MM.1S (cell line): ENCODE results near the gene TEX48.

Experiments
- DNase-seq: peaks from one replicate; pipeline ENCODE4 v3.0.0-alpha.2; 2015
- H2AFZ ChIP-seq: fragments of 300-600 bp; sonication (generic); 2 replicates; pipeline ENCODE4 v1.6.0; 2016; ENCODE audit warnings: antibody characterized with exemption, low read length
- H3F3A ChIP-seq: fragments of 300-600 bp; sonication (generic); 2 replicates; pipeline ENCODE4 v1.6.1; 2016; ENCODE audit warnings: mild to moderate bottlenecking, antibody characterized with exemption, low read length, moderate library complexity, mixed read lengths; ENCODE audit not compliant: insufficient read depth
- H3K27ac ChIP-seq: fragments of 300-600 bp; sonication (generic); 2 replicates; pipeline ENCODE4 v1.5.1; 2016; ENCODE audit warnings: mild to moderate bottlenecking, low read length
- H3K27me3 ChIP-seq: fragments of 300-600 bp; sonication (generic); replicated peaks from 2 replicates; pipeline ENCODE4 v1.6.0; 2016; ENCODE audit warnings: low read length; ENCODE audit not compliant: insufficient read depth
- H3K36me3 ChIP-seq: fragments of 300-600 bp; sonication (generic); replicated peaks from 2 replicates; pipeline ENCODE4 v1.6.1; 2016; ENCODE audit warnings: mild to moderate bottlenecking, low read length, mixed read lengths; ENCODE audit not compliant: insufficient read depth
- H3K4me1 ChIP-seq: fragments of 300-600 bp; sonication (generic); 2 replicates; pipeline ENCODE4 v1.6.1; 2016; ENCODE audit warnings: low read length, mixed read lengths
- H3K4me2 ChIP-seq: fragments of 300-600 bp; sonication (generic); 2 replicates; pipeline ENCODE4 v1.6.0; 2016; ENCODE audit warnings: low read depth, low read length
- H3K4me3 ChIP-seq: fragments of 300-600 bp; sonication (generic); 2 replicates; pipeline ENCODE4 v1.5.1; 2016; ENCODE audit warnings: low read length, mixed read lengths
- H3K79me2 ChIP-seq: fragments of 300-600 bp; sonication (generic); 2 replicates; pipeline ENCODE4 v1.6.1; 2016; ENCODE audit warnings: mixed run types, low read length, mixed read lengths
- H3K9ac ChIP-seq: fragments of 300-600 bp; sonication (generic); 2 replicates; pipeline ENCODE4 v1.6.1; 2016; ENCODE audit warnings: low read length, mixed read lengths
- H3K9me2 ChIP-seq: fragments of 300-600 bp; sonication (generic); replicated peaks from 2 replicates; pipeline ENCODE4 v1.6.1; 2016; ENCODE audit warnings: mild to moderate bottlenecking, low read length, mixed read lengths; ENCODE audit not compliant: insufficient read depth
- H3K9me3 ChIP-seq: fragments of 300-600 bp; sonication (generic); replicated peaks from 2 replicates; pipeline ENCODE4 v1.6.1; 2016; ENCODE audit warnings: mild to moderate bottlenecking, low read length, mixed read lengths; ENCODE audit not compliant: insufficient read depth
- H4K20me1 ChIP-seq: fragments of 300-600 bp; sonication (generic); 2 replicates; pipeline ENCODE4 v1.6.1; 2016; ENCODE audit warnings: mild to moderate bottlenecking, low read length, moderate library complexity, mixed read lengths; ENCODE audit not compliant: insufficient read depth
- CTCF ChIP-seq: fragments of 300-600 bp; sonication (generic); IDR thresholded peaks from 2 replicates; pipeline ENCODE4 v1.5.1; 2016; ENCODE audit warnings: antibody characterized with exemption, low read length, mixed read lengths
- EZH2 ChIP-seq: fragments of 300-600 bp; sonication (generic); optimal IDR thresholded peaks from 2 replicates; pipeline ENCODE3; 2017; ENCODE audit warnings: low read depth, mild to moderate bottlenecking, antibody characterized with exemption, low read length, mixed read lengths
- EZH2phosphoT487 ChIP-seq: fragments of 300-600 bp; sonication (generic); IDR thresholded peaks from 2 replicates; pipeline ENCODE4 v1.6.1; 2018; ENCODE audit warnings: antibody characterized with exemption, low read length

Gene TEX48

GRCh38 chr9:114666401-114666800 lies 15.6 kb downstream of the TEX48 start:
- no peak overlapping the region for H3K4me2 ChIP-seq

GRCh38 chr9:114664181-114664580 lies 17.8 kb downstream of the TEX48 start:
- no peaks in the 10 kb centered on the region for H3K9me3 ChIP-seq
- no peak overlapping the region for H2AFZ ChIP-seq
- H3K4me1 ChIP-seq, result no peaks in the 10 kb centered on the region
- H3K9ac ChIP-seq, result no peak overlapping the region
- no peak for DNase-seq
- no peaks in the 10 kb centered on the region for H3K36me3 ChIP-seq
- H3K79me2 ChIP-seq, result no peaks in the 10 kb centered on the region
- no peak overlapping the region for H3K27ac ChIP-seq
- no peaks in the 10 kb centered on the region for H4K20me1 ChIP-seq
- no peak overlapping the region for H3K4me2 ChIP-seq
- no peak overlapping the region for H3K4me3 ChIP-seq
- H3F3A ChIP-seq, result no peaks in the 10 kb centered on the region
- no peak for TF ChIP-seq EZH2phosphoT487
- no peaks in the 10 kb centered on the region for H3K9me2 ChIP-seq
- no peaks in the 10 kb centered on the region for H3K27me3 ChIP-seq

More at GRCh38 chr9:114666401-114666800, 15.6 kb downstream of the TEX48 start:
- no peaks in the 10 kb centered on the region for H3F3A ChIP-seq
- H4K20me1 ChIP-seq, result no peaks in the 10 kb centered on the region
- no peaks in the 10 kb centered on the region for H3K9me3 ChIP-seq
- DNase-seq, result no peak
- H3K27ac ChIP-seq, result no peak overlapping the region
- H3K27me3 ChIP-seq, result no peaks in the 10 kb centered on the region
- no peaks in the 10 kb centered on the region for H3K4me1 ChIP-seq
- no peak overlapping the region for H3K9ac ChIP-seq
- no peaks in the 10 kb centered on the region for H3K9me2 ChIP-seq
- no peak overlapping the region for H2AFZ ChIP-seq
- no peaks in the 10 kb centered on the region for H3K36me3 ChIP-seq
- TF ChIP-seq CTCF (no peak), EZH2 (no peak), EZH2phosphoT487 (no peak)
- no peaks in the 10 kb centered on the region for H3K79me2 ChIP-seq
- H3K4me3 ChIP-seq, result no peak overlapping the region

DNA sequence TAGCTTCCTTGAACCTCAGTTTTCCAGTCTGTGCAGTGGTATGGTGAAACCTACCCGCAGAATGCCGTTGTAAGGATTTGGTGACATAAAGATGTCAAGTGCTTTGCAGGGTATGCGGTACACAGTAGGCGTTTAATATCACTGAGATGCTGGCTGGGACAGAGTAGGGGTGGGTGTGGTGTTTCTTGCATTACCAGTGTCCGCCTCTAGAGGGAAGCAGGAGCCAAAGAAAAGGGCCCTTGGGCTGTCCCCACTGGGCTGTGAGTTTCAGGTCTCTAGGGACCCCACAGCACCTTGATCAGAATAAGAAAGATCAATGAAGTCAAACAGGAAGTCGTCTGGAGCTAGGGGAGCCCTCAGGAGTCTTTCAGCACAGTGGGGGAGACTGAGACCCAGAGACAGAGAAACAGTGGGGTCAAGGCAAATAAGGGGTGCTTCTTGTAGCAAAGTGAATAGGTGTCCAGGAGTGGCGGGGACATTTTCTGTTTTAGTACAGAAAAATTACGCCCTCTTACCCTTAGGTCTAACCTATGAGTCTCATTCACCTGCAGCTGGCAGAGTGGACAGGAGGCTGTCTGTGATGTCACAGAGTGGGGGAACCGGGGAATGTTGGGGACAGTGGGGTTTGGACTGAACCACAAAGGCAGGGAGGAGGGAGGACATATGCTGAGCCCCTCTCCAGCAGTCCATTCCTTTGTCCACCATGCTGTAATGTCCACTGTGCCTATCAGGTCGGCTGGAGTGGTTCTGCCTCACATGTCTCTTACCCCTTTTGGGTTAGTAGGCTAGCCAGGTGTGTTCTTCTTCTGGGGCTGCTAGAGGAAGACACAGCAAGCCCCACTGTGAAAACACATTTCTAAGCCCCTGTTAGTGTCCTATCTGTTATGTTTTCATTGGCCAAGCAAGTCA lies 19.7 kb downstream of the TEX48 start:
- Histone ChIP-seq H2AFZ (no peak overlapping the region), H3K27ac (no peak overlapping the region), H3K27me3 (no peaks in the 10 kb centered on the region), H3F3A (no peaks in the 10 kb centered on the region), H3K9me2 (no peaks in the 10 kb centered on the region), H3K9me3 (no peaks in the 10 kb centered on the region), H4K20me1 (no peaks in the 10 kb centered on the region), H3K4me1 (no peaks in the 10 kb centered on the region), H3K4me3 (no peak overlapping the region), H3K4me2 (no peak overlapping the region), H3K79me2 (no peaks in the 10 kb centered on the region), H3K36me3 (no peaks in the 10 kb centered on the region), H3K9ac (no peak overlapping the region)
- peak; percentile 21 for DNase-seq
- TF ChIP-seq CTCF (peak; percentile 75), EZH2phosphoT487 (no peak), EZH2 (no peak)

DNA sequence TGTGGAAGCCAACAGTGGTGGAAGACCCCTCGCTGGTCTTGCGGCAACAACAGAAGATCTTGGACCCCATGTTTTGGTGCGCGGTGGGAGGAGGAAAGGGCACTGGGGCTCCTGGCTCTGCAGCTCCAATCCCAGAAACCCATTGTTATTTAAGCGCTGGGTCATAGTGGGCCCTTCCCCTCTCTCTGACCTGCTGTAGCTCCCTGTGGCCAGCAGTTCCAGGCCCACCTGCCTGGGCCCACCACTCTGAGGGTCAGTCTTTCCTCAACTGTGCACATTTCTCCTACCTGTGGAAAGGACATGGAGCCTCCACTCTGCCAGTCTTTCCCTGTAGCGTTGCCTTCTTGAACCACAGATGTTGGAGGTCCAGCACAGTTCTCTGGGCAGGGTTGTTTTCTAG lies 24.3 kb downstream of the TEX48 start, which contains the start of gene TEX53:
Gene TEX53, minus strand, starts transcription at position 101 of the 400 bp plus-strand sequence. Its CDS starts 31 bp downstream, at position 70.
- Histone ChIP-seq H3K27ac (no peak within 1 kb of the TSS), H3K4me2 (no peak within 1 kb of the TSS), H3K27me3 (no peaks in the 10 kb centered on the region), H3K9ac (no peak within 1 kb of the TSS), H4K20me1 (no peaks in the 10 kb centered on the region), H3K79me2 (no peaks in the 10 kb centered on the region), H3K4me1 (peaks cover 8% of the 10 kb centered on the region), H2AFZ (no peak within 1 kb of the TSS), H3K9me2 (no peaks in the 10 kb centered on the region), H3K9me3 (no peaks in the 10 kb centered on the region), H3K4me3 (no peak within 1 kb of the TSS), H3K36me3 (no peaks in the 10 kb centered on the region), H3F3A (peaks cover 5% of the 10 kb centered on the region; the same call in 1 of the 2 replicates)
- DNase-seq, result no peak
- TF ChIP-seq EZH2phosphoT487 (no peak), CTCF (no peak)
